Measurements from ENCODE around the gene EPAS1. TPM values are rescaled to one million over a fixed set of nuclear protein-coding genes. Genes with fewer than 3 reads are reported as not detected.

EPAS1 gene
- total and polyA plus RNA-seq, 2 of the 8 experiments (the other 6 are each of a cell fraction or from before 2014, with no cell fraction given): 2.0 to 4.9 TPM

GRCh38 chr2:46318579-46319460, 21.6 kb downstream of the EPAS1 start (continued):
- no peak for TF ChIP-seq CTCF (IDR thresholded peaks at IDR 0.05; ENCODE audit: control extremely low read depth in 1 of 3, insufficient read depth in 1 of 3, low read depth in 1 of 3, low read length in 3 of 3)
- TF ChIP-seq ZNF274 (IDR thresholded peaks at IDR 0.05; ENCODE audit: borderline replicate concordance, extremely low read depth, low read length): no peak
- TF ChIP-seq, protein P1, sequence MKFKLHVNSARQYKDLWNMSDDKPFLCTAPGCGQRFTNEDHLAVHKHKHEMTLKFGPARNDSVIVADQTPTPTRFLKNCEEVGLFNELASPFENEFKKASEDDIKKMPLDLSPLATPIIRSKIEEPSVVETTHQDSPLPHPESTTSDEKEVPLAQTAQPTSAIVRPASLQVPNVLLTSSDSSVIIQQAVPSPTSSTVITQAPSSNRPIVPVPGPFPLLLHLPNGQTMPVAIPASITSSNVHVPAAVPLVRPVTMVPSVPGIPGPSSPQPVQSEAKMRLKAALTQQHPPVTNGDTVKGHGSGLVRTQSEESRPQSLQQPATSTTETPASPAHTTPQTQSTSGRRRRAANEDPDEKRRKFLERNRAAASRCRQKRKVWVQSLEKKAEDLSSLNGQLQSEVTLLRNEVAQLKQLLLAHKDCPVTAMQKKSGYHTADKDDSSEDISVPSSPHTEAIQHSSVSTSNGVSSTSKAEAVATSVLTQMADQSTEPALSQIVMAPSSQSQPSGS (IDR thresholded peaks at IDR 0.05; ENCODE audit: low read length): no peak
- TF ChIP-seq RFX5 (IDR thresholded peaks at IDR 0.05; ENCODE audit: borderline replicate concordance, low read depth, low read length): no peak
